Esophagus squamous epithelium (tissue), 4 donors: Measurements from ENCODE around the gene SLC6A9.

Experiments used
- POLR2A ChIP-seq, 4 donors: fragments of 450-650 bp; IDR thresholded peaks; one replicate each; pipeline ENCODE4 v1.6.1; 2017; ENCODE audit warnings: antibody characterized with exemption in 4 of 4, mild to moderate bottlenecking in 4 of 4, moderate library complexity in 3 of 4
- TF ChIP-seq, protein P1 (sequence below), 6 experiments: fragments of 450-650 bp in 4 of 6; fragments of 200-600 bp in 2 of 6; sonication (generic) in 2 of 6; IDR thresholded peaks; one replicate each; pipeline ENCODE4 v1.5.1; 2016 to 2019; ENCODE audit warnings: antibody characterized with exemption in 6 of 6, mild to moderate bottlenecking in 4 of 6, moderate library complexity in 4 of 6

DNA sequence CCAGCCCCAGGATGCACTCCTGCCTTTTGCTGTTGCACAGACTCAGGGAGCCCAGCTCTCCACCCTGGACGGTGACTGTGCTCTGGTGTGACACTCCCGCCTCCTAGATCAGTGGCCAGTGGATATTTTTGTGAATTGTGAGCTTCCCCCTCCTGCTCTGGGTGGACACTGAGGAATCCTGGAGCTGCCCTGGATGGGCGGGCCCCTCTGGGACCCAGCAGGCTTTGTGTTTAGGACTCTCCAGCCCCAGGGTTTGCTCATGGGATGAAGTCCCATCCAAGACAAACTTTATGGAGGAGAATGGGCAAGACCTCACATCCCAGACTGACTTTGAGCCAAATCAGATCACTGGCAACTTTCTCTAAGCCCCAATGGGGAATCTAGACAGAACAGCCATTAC is 16.1 kb downstream of the SLC6A9 start:
- TF ChIP-seq, protein P1, sequence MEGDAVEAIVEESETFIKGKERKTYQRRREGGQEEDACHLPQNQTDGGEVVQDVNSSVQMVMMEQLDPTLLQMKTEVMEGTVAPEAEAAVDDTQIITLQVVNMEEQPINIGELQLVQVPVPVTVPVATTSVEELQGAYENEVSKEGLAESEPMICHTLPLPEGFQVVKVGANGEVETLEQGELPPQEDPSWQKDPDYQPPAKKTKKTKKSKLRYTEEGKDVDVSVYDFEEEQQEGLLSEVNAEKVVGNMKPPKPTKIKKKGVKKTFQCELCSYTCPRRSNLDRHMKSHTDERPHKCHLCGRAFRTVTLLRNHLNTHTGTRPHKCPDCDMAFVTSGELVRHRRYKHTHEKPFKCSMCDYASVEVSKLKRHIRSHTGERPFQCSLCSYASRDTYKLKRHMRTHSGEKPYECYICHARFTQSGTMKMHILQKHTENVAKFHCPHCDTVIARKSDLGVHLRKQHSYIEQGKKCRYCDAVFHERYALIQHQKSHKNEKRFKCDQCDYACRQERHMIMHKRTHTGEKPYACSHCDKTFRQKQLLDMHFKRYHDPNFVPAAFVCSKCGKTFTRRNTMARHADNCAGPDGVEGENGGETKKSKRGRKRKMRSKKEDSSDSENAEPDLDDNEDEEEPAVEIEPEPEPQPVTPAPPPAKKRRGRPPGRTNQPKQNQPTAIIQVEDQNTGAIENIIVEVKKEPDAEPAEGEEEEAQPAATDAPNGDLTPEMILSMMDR (IDR thresholded peaks at IDR 0.05), result no peak
- TF ChIP-seq POLR2A (IDR thresholded peaks at IDR 0.05), result no peak
